Effector CD4-positive, alpha-beta T cell (primary cell): ENCODE data around the gene ITIH5. TPM values are rescaled to one million over a fixed set of nuclear protein-coding genes. Genes with fewer than 3 reads are reported as not detected.
"Not testable (repeated sequence)": the region's sequence is repeated elsewhere in the genome, so short reads cannot be mapped to it uniquely, and the experiment has no call there.

Source experiments
- DNase-seq: peaks from one replicate; pipeline ENCODE4 v3.0.0-alpha.2; 2020
- total RNA-seq: gene quantifications from one replicate; lab custom pipeline; 2026; lab: John Stamatoyannopoulos, UW

ITIH5 gene
- not detected for total RNA-seq

GRCh38 chr10:7666253-7667023 is at the start of gene ITIH5:
Gene ITIH5, minus strand, starts transcription at chr10:7666966. Its CDS starts 74 bp downstream, at chr10:7666892.
- DNase-seq: no peak

- DNase-seq: no peak
These were observed 48.7 kb upstream of the ITIH5 start for GRCh38 chr10:7715515-7715914.

- not testable (repeated sequence) for DNase-seq
These were observed 44.3 kb upstream of the ITIH5 start for GRCh38 chr10:7711075-7711474.

GRCh38 chr10:7710446-7710845 is 43.7 kb upstream of the ITIH5 start:
- DNase-seq: no peak

- no peak for DNase-seq
These were observed 42.1 kb upstream of the ITIH5 start for GRCh38 chr10:7708832-7709231.

GRCh38 chr10:7707858-7708622 is 41.3 kb upstream of the ITIH5 start:
- no peak for DNase-seq

GRCh38 chr10:7707102-7707501 is 40.3 kb upstream of the ITIH5 start:
- DNase-seq: no peak

- DNase-seq: no peak
These were observed 39.8 kb upstream of the ITIH5 start for GRCh38 chr10:7706534-7707073.

GRCh38 chr10:7705341-7705740 is 38.6 kb upstream of the ITIH5 start:
- no peak for DNase-seq

- DNase-seq: no peak
These were observed 37.6 kb upstream of the ITIH5 start for GRCh38 chr10:7704071-7705016.

GRCh38 chr10:7703140-7703539 is 36.4 kb upstream of the ITIH5 start, which contains the start of gene ITIH2:
Gene ITIH2, plus strand, starts transcription at chr10:7703316. Its CDS starts 119 bp downstream, at chr10:7703435.
- DNase-seq: no peak

- no peak for DNase-seq
These were observed 35.6 kb upstream of the ITIH5 start for GRCh38 chr10:7702288-7702812.

- DNase-seq: no peak
These were observed 34.5 kb upstream of the ITIH5 start for GRCh38 chr10:7701158-7701742.

GRCh38 chr10:7700577-7701125 is 33.9 kb upstream of the ITIH5 start:
- no peak for DNase-seq

- no peak for DNase-seq
These were observed 30.7 kb upstream of the ITIH5 start for GRCh38 chr10:7697426-7697825.

- DNase-seq: no peak
These were observed 29.8 kb upstream of the ITIH5 start for GRCh38 chr10:7696545-7696944.

GRCh38 chr10:7693194-7693593 is 26.4 kb upstream of the ITIH5 start:
- DNase-seq: not testable (repeated sequence)

GRCh38 chr10:7692368-7692767 is 25.6 kb upstream of the ITIH5 start:
- DNase-seq: not testable (repeated sequence)

GRCh38 chr10:7690885-7691597 is 24.3 kb upstream of the ITIH5 start:
- DNase-seq: not testable (repeated sequence)

GRCh38 chr10:7689591-7689990 is 22.8 kb upstream of the ITIH5 start:
- DNase-seq: no peak
